D721Med (cell line): Measurements from ENCODE around the gene PTPN14.
A peak's percentile ranks its signal among the peaks of the same experiment; 100 is the strongest.

Experiments used
- DNase-seq: peaks from one replicate; pipeline ENCODE4 v3.0.0; 2011; ENCODE audit warnings: low spot score; ENCODE audit not compliant: insufficient read length
- FAIRE-seq: peaks from 2 replicates; lab custom pipeline; 2011; peaks lifted over from hg19 to GRCh38; lab: Jason Lieb, UNC
- CTCF ChIP-seq: IDR thresholded peaks from 2 replicates; pipeline ENCODE4 v1.5.1; 2012; ENCODE audit warnings: mild to moderate bottlenecking, control low read depth; ENCODE audit not compliant: insufficient read depth; ENCODE audit errors: missing control alignments

Gene PTPN14

DNA sequence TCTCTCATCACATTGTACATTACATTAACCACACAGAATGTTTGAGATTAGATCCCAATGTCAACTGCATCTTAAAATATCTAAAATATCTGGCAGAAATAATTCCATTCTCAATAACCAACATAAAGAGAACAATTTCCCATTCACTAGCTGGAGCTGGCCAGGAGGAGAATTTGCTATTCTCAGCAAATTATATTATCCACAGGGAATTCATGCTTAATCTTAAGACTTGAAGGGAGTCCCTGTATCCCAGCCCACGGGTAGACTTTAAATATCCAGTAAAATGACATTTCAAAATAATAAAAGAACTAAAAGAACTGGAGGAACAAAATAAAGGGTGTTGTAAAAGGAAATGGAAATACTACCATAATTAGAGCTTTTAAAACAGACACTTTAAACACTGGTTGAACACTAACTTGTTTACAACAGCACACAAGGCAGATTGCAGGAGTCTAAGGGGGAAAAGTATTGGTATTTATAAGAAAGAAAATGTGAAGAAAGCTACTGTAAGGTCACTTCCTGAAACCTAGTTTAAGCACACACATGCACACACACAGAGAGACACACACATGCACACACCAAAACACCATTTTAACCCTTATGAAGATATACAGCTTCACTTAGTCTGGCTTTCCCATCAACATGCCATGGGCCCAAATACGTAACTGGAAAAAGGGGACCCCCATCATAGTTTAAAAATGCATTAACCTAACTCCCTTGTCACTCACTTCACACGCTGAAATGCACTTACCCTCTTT, 107.0 kb downstream of the PTPN14 start:
- FAIRE-seq (no peak), DNase-seq (no peak)
- TF ChIP-seq CTCF: no peak

GRCh38 chr1:214441119-214441518, 110.3 kb downstream of the PTPN14 start:
- DNase-seq (no peak), FAIRE-seq (peak; percentile 11)
- TF ChIP-seq CTCF: no peak

DNA sequence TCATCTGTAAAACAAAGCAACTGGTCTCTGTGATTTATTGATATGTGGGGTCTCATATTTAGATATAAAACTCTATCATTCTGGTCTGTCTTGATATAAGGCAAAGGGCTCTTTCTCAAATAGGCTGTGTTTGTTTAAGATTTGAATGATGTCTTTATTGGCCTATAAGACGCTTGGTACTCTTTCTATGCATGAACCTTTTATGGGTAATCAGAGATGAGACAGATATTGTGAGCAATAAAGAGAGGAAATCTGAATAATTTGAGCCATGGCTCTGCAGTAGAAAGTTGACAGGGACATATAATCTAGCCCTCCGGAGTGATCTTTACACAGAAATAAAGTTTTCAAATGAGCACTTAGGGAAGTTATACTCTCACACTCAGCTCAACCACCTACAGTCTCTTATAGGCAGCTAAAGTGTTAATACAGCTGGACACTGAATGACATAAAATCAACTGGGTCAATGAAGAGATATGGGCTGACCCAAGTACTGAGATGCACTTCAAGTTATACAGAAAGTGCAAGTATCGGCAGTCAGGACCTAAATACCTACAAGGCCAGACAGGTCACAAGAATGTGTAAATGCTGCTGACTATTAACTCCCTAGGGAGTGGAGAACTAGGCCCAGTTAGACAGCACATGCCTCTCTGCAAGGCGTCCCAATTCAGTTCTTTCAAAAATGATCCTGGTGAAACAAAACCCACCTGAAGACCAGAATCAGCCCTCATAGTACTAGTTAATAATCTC, 111.0 kb downstream of the PTPN14 start:
- no peak for TF ChIP-seq CTCF
- FAIRE-seq (no peak), DNase-seq (no peak)

GRCh38 chr1:214439352-214440119, 111.9 kb downstream of the PTPN14 start:
- no peak for TF ChIP-seq CTCF
- FAIRE-seq (peak; percentile 90), DNase-seq (no peak)

DNA sequence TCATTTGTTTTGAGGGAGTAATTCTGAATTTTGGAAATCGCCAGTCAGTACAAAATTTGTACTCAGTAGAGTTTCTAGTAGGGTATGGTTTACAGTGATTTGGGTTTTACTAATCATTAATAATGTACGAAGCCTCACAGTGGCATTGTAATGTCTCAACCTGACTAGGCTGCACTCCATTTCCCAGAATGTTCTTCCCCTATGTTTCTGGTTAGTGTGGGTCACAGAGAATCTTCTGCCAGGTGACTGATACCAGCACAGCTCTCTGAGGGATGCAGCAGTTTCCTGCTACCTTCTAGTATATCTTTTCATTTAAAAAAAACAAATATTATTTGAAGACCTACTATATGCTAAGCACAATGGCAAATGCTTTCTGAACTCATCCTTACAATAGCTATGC, 112.9 kb downstream of the PTPN14 start:
- no peak for TF ChIP-seq CTCF
- no peak for DNase-seq
- FAIRE-seq: peak; percentile 53

- DNase-seq (no peak), FAIRE-seq (no peak)
- TF ChIP-seq CTCF: no peak
Measured at GRCh38 chr1:214438075-214438474, 113.3 kb downstream of the PTPN14 start.
